COLO829 (cell line): ENCODE measurements around the gene IGFBP1.
A peak's percentile ranks its signal among the peaks of the same experiment; 100 is the strongest.

Experiments
- DNase-seq: peaks from one replicate; pipeline ENCODE4 v3.0.0; 2012; ENCODE audit warnings: low spot score

The IGFBP1 gene

GRCh38 chr7:45909561-45909960 lies 21.3 kb downstream of the IGFBP1 start:
- no peak for DNase-seq

- DNase-seq: no peak
These were observed 22.6 kb downstream of the IGFBP1 start for GRCh38 chr7:45910855-45911254.

- DNase-seq: no peak
These were observed 23.0 kb downstream of the IGFBP1 start for GRCh38 chr7:45911311-45911710.

- no peak for DNase-seq
These were observed 24.7 kb downstream of the IGFBP1 start for GRCh38 chr7:45912972-45913371.

GRCh38 chr7:45914911-45915310 lies 26.6 kb downstream of the IGFBP1 start:
- no peak for DNase-seq

- DNase-seq: no peak
These were observed 27.3 kb downstream of the IGFBP1 start for GRCh38 chr7:45915606-45916005.

- no peak for DNase-seq
These were observed 28.8 kb downstream of the IGFBP1 start for GRCh38 chr7:45917064-45917463.

GRCh38 chr7:45917658-45918057 lies 29.4 kb downstream of the IGFBP1 start:
- DNase-seq: peak; percentile 82

GRCh38 chr7:45918556-45918955 lies 30.3 kb downstream of the IGFBP1 start:
- DNase-seq: no peak

- DNase-seq: no peak
These were observed 31.0 kb downstream of the IGFBP1 start for GRCh38 chr7:45919231-45919784.

GRCh38 chr7:45919993-45920459 lies 31.7 kb downstream of the IGFBP1 start:
- no peak for DNase-seq

- no peak for DNase-seq
These were observed 32.5 kb downstream of the IGFBP1 start, which contains the start of gene IGFBP3 for GRCh38 chr7:45920502-45921380. Gene IGFBP3 (minus strand): TSS chr7:45921272. CDS start chr7:45921140, 132 bp downstream.

GRCh38 chr7:45921381-45921698 lies 33.1 kb downstream of the IGFBP1 start:
- no peak for DNase-seq

- DNase-seq: peak; percentile 72
These were observed 33.6 kb downstream of the IGFBP1 start for GRCh38 chr7:45921699-45922519.

- no peak for DNase-seq
These were observed 34.5 kb downstream of the IGFBP1 start for GRCh38 chr7:45922810-45923209.

- DNase-seq: peak; percentile 66
These were observed 35.0 kb downstream of the IGFBP1 start for GRCh38 chr7:45923290-45923689.

- no peak for DNase-seq
These were observed 35.5 kb downstream of the IGFBP1 start for GRCh38 chr7:45923818-45924217.

- peak; percentile 74 for DNase-seq
These were observed 36.0 kb downstream of the IGFBP1 start for GRCh38 chr7:45924283-45924682.

GRCh38 chr7:45927721-45928120 lies 39.4 kb downstream of the IGFBP1 start:
- no peak for DNase-seq

GRCh38 chr7:45930967-45931366 lies 42.7 kb downstream of the IGFBP1 start:
- DNase-seq: no peak

GRCh38 chr7:45937301-45937700 lies 49.0 kb downstream of the IGFBP1 start:
- DNase-seq: no peak

GRCh38 chr7:45937862-45938261 lies 49.6 kb downstream of the IGFBP1 start:
- DNase-seq: no peak
